Ammon's horn (tissue), 1 donor: ENCODE data around the gene PPM1N.

Experiments used
- DNase-seq: peaks from one replicate; pipeline ENCODE4 v3.0.0-alpha.2; 2016; ENCODE audit warnings: low spot score

Gene PPM1N

GRCh38 chr19:45492627-45493470 is 5.4 kb upstream of the PPM1N start:
- peak; percentile 49 for DNase-seq

- no peak for DNase-seq
These were observed 3.9 kb upstream of the PPM1N start for GRCh38 chr19:45494261-45494916.

- no peak for DNase-seq
These were observed 3.1 kb upstream of the PPM1N start for GRCh38 chr19:45495178-45495577.

DNA sequence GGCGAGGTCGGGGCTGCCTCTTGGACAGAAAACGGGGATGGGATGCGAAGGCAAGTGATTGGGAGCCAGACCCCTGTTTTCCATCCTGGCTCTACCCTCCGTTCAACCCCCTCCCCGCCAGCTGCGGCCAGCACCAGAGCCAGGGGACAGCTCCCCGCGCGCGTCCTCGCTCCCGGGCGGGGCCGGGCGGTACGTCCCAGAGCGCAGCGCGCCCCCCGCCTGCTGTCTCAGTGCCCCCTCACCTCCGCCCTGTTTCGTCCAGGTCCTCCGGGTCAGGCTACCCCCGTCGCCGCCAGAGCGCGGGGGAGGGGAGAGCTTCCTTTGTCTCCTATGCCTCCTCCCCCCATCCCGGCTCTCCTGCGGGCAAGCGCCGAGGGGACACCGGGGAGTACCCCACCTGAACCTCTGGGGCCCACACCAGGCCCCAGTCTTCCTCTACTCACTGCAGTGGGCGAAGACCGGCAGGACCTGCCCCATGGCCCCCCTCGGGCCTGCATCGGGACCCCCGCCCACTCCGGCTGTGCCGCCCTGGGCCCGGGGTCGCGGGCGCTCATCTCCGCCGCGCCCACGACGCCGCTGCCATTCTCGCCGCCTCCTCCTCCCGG is 1.8 kb upstream of the PPM1N start:
- DNase-seq: no peak

DNA sequence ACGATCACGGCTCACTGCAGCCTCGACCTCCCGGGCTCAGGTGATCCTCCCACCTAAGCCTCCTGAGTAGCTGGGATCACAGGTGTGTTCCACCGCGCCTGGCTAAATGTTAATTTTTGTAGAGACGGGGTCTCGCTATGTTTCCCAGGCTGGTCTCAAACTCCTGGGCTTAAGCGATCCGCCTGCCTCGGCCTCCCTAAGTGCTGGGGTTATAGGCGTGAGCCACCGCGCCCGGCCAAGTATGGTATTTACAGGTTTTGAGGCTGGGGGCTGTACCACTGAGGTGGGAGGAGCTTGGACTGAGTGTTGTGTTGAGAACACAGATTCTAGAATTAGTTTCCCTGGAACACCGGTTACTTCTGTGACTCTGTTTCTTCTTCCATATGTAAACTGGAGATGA is 452 bp upstream of the PPM1N start:
- DNase-seq: no peak

- DNase-seq: no peak
These were observed 1.2 kb downstream of the PPM1N start for GRCh38 chr19:45499196-45500180.

DNA sequence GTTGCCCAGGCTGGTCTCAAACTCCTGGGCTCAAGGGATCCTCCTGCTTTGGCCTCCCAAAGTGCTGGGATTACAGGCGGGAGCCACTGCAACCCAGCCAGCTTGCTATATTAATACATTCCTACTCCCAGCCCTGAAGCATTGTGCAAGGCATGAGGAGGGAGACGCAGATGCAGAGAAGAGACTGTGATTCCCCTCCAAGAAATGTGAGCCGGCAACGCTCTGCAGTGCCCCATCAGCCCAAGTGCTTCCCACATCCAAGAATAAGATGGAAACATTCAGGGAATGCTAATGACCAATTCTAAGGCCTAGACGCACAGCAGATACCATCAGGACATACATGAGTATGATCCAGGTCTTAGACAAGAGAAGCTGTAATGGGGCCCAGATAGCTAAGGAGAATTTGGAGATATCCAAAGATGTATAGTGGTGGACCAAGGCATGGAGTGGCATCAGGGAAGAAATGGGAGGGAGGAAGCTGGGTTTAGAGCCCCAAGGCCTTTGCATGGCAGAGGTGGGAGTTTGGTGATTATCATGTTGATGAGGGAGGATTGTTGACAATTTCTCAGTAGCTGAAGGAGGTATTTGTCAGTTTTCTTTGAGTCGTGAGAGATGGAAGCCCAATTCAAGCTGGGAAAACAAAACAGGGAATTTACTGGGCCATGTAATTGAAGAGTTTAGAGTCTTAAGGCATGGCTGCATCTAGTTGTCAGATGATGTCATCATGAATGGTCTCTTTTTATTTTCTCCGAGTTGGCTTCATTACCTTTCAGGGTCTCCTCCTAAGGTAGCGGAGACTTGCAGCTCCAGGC is 2.9 kb downstream of the PPM1N start:
- DNase-seq: no peak

GRCh38 chr19:45501730-45502014 is 3.4 kb downstream of the PPM1N start:
- no peak for DNase-seq

GRCh38 chr19:45502111-45502510 is 3.9 kb downstream of the PPM1N start:
- DNase-seq: no peak

- DNase-seq: no peak
These were observed 5.7 kb downstream of the PPM1N start for GRCh38 chr19:45503909-45504308.

DNA sequence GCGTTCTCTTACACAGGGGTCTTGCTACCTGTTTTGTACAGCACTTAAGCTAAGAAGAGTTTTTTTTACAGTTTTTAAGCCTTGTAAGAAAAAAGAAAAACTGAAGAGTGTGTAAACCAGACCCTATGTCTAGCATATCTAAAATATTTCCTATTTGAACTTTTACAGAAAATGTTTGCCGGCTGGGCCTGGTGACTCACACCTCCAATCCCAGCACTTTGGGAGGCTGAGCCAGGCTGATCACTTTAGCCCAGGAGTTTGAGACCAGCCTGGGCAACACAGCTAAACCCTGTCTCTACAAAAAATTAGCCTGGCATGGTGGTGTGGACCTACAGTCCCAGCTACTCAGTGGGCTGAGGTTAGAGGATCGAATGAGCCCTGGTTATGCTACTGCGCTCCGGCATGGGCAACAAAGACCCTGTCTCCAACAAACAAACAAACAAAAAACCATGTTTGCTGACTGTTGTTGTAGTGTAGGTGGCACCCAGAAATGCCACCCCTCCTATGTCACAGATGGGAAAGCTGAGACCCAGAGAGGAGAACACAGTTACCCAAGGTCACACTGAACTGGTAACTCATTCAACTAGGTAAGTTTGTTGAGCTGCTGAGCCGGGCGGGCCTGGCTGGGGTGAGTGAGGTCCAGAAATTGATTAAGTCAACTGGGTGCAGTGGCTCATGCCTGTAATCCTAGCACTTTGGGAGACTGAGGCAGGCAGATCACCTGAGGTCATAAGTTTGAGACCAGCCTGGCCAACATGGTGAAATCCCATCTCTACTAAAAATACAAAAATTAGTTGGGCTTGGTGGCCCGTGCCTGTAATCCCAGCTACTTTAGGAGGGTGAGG is 7.1 kb downstream of the PPM1N start:
- no peak for DNase-seq

- no peak for DNase-seq
These were observed 7.7 kb downstream of the PPM1N start for GRCh38 chr19:45505996-45506245.

DNA sequence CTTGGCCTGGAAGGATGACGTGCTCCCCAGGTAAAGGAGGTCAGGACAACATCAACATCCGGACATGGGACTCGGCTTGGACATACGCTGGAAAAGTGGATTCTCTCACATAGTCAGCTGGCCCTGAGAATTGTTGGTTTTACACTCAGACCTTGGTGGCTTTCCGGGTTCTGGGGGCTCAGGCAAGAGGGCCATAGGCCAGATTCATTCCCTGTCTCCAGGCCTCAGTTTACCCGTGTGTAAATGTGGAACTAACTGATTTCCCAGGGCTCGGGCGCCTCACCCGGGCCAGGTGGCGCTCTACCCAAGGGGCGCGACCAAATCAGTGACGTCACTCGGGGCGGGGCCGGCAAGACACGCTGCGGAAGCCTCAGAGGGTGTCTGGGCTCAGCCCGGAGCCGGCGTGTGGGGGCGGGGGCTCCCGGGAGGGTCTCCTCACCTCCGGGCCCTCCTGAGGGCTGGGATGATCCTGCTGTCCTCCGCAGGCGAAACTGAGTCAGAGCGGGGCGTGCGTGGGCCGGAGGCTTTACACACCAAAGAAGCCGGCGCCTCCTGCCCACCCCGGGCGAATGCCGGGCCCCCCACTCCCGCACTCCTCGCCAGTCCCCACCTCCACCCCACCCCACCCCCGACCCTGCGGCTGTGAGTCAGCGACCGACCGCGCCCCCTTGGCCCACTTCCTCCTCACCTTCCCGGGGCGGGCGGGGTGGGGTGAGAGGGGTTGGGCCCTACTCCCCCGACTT is 8.2 kb downstream of the PPM1N start:
- peak; percentile 94 for DNase-seq

DNA sequence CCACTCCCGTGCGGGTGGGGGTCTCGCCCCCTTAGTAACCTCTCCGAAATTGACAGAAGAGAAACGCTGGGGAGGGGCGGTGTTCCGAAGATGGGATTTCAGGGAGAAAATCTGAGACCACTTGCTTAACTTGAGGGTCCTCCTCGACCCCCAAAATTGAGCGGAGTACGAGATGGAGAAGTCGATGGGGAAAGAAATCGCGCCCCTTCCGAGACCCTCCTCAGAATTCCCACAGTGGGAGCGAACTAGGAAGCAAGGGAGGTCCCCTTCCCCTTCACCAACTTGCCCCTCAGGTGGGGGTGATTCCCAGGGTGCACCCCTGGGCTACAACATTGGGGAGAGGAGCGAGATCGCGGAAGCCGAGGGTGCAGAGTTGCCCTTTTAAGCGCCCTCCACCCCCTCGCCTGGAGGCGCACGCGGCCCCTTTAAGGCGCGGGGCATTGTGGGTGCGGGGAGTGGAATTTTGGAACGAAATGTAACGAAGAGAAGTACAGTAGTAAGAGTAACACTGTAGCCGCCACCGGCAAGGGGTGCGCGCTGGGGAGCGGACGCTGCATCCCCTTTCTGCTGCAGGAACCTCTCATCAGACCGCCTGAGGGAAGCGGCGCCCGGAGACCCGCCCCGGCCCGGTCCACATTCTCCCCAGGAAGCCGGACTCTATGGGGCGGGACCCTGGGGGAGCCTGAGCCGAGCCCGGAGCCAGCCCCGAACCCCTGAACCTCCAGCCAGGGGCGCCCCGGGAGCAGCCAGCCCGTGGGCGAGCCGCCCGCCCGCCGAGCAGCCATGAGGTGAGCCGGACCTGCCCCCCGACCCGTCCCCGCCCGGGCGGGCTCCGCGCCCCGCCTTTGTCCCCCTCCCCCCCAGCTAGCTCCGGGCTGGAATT is 9.0 kb downstream of the PPM1N start, which contains the start of gene VASP:
VASP (plus strand) TSS at position 491 of the 883 bp plus-strand sequence; CDS start at position 784, 293 bp downstream.
- peak; percentile 81 for DNase-seq

DNA sequence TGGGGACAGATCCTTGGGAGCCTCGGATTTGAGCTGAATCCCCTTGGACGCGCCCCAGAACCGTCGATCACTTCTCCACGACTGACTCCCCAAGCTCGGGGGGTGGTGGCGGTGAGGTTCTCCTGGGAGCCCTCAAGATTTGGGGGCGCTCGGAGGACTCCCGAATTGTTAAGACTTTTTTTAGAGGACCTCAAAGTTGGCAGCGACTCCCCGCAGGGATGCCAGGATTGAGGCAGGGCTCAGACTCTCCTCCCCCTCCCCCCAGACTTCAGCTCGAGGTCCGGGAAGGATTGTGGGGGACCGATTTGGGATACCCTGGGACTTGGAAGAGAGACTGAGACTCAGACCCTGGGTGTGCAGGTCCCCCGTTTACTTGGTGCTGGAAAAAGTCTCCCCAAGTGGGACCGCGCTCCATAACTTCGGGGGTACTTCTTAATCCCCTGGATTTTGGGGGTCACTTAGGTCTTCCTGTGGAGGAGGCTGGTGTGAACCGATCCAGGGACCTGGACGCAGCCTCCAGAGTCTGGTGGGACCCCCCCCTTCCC is 9.7 kb downstream of the PPM1N start:
- DNase-seq: no peak

DNA sequence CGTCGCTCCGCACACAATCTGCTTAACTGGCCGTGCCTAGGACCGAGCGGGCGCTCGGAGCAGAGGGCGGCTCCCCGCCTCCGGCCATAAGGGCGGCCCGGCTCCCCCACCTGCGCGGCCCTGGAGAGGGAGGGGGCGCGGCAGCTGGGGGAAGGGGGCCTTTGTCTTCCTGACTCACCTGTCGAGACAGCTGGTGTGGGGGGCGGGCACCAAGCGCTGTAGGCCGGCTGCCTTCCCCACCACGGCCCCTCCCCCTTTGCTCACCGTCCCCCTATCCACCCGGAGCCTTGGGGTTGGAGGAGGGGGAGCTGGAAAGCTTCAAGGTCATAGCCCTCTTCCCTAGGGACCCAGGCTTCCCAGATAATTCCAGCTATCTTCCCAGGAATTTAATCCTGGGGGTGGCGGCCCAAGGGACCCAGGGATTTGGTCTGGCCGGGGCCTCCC is 10.2 kb downstream of the PPM1N start:
- no peak for DNase-seq

DNA sequence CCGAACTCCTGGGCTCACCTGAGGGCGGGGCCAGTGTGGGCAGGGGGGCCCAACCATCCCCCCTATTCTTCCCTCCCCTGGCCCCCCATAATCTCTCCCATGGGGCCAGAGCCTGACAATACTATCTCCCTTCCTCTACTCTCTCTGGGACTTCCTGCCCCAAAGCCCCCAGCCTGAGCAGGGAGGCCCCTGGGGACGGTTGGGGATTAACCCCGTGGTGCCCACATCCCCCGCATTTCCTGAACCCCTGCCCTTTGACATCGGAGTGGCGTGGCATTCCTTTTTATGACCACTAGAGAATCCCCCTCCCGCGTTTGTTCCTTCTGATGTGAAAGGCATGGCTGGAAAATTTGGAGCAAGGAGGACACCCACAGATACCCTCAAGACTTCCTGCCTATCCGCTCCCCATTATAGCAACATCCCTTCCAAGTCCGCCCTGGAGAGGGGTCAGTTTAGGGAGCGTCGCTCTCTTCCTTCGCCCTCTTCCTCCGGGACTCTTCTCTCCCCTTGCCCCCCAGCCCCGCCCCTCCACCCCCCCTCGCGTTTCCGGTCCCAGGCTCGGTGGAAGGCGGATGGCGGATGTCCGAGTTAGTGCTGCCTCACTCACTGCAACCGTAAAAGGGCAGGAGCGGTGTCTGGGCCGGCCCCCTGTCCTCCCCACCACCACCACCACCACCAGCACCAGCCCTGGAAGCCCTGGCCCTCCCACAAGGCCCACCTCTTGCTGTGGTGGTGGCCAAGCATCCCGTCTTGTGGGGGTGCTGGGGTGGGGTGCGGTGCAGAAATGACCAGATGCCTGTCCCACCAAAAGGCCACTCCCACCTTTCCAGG is 10.8 kb downstream of the PPM1N start:
- DNase-seq: peak; percentile 42

DNA sequence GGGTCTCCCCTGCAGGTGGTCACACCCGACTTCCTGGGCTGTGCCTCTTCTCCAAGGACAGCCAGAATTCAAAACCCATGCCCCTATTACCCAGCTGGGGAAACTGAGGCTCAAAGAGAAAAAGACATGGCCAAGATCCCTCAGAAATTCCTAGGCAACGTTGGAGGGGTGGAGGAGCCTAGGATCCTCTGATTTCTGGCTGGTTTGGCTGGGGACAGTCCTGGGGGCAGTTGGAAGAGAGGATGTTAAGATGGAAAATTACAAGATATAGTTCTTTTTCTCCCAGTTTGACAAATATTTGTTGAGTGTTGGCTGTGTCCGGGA is 11.4 kb downstream of the PPM1N start:
- DNase-seq: no peak
